Left kidney (tissue), 2 donors: ENCODE data around the gene FAM20C. TPM values are rescaled to one million over a fixed set of nuclear protein-coding genes. Genes with fewer than 3 reads are reported as not detected.
"Not testable (repeated sequence)": the region's sequence is repeated elsewhere in the genome, so short reads cannot be mapped to it uniquely, and the experiment has no call there.

Experiments used
- DNase-seq: peaks from one replicate; pipeline ENCODE4 v3.0.0-alpha.2; 2013
- polyA plus RNA-seq: library from polyadenylated mRNA; unstranded; fragments of 120-200 nt; gene quantifications from one replicate; pipeline ENCODE4 v1.2.1, GENCODE V29; 2013; ENCODE audit not compliant: insufficient read length

FAM20C gene
- polyA plus RNA-seq, 1 donor = 68.5 TPM

GRCh38 chr7:171912-172515, 20.4 kb upstream of the FAM20C start:
- DNase-seq = no peak

DNA sequence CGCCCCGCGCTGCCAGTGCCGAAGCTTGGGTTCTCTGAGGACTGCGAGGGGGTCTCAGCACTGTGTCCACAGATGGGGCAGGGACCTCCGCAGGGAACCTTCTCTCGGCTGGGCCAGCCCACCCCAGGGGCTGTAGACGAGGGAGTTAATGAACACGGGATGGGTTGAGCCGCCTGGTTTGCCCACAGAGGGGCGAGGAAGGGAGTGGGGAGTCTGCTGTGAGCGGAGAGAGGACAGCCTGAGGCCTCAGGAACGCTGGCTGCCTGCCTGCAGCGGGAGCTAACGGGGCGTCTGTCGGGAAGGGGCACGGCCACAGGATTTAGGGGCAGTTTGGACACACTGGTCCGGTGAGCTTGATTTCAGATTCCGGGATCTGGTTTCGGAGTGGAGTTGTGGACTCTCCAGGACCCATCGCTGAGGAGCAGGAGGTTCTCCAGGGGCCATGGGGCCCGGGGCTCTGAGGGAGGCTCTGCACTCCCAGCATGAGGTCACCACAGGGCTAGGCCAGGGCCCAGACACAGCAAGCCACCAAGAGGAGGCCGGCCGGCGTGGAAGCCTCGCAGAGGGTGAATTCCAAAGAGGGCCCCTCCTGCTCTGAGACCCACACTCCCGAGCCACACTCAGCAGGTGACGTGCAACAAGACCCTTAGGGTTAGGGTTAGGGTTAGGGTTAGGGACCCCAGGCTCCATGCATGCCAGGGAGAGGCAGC, 19.0 kb upstream of the FAM20C start:
- DNase-seq = no peak

DNA sequence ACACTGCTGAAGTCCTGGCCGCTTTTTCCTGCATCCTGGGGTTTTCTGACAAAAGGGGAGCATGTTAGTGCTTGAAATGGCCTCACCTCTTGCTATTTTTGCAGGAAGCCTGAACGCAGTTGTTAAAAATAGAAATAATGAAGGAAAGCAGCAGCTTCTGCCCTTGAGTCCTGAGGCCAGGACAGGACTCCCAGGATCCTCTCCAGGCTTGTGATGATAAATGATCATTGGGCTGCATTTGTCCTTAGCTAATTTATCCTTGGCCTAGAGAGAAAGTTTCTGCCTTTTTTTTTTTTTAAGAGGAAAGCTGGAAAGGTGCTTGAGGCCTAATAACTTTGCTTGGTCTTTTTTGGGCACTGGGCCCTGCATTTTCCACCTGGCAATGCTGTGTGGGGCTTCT, 17.7 kb upstream of the FAM20C start:
- DNase-seq = no peak

- DNase-seq = no peak
These were observed 16.4 kb upstream of the FAM20C start for GRCh38 chr7:175955-176354.

- DNase-seq = no peak
These were observed 16.0 kb upstream of the FAM20C start for GRCh38 chr7:176381-176780.

GRCh38 chr7:176786-177459, 15.4 kb upstream of the FAM20C start:
- no peak for DNase-seq

GRCh38 chr7:178444-178843, 13.9 kb upstream of the FAM20C start:
- DNase-seq = no peak

DNA sequence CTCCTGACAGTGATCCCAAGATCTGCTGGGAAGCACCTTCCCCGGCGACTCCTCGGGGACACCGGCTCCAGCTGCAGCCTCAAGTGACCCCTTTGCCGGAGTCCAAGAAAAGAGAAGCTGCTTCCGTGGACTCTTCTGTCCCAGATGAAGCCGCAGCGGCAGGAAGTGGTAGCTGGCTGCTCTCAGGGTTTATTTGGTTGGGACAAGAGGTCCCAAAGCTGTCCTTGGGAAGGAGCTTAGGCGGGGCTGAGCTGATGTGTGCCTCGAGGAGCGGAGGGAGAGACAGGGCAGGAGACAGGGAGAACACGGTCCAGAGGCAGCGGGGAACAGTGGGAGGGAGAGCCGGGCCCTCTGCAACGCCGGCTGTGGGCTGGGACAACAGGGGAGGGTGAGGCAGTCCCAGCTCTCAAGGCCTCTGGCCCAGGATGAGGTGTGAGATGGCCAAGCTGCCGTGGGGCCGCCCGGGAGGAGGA, 13.1 kb upstream of the FAM20C start:
- no peak for DNase-seq

DNA sequence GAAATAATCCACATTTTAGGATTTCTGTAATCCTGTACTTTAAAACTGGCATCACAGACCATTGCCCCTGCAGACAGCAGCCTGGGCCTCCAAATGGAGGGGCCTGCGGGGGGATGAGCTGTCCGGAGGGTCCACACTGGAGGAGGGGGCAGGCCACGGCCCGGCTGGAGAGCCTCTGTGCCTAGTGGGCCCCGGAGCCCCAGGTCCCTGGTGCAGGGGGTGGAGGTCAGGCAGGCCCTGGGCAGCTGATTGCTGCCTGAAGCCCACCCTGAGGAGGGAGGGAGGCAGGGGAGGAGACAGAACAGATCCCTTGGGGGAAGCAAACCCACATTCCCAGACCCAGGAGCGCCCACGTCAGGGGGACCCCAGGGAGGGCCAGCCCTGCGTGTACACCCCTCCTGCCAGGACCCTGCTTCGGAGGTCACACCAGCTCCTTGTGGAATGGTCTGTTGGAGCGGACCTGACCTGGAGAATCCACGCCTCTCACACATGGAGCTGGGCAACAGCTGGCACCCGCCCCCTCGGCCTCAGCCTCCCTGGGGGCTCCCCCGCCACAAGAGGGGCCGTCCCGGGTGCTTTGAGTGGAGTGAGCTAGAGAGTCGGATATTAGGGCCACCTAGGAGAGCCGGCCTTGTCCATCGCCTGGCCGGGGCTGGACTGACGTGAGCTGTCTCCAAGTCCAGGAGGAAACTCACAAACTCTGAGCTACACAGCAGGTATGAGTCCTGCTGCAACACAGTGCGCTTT, 12.2 kb upstream of the FAM20C start:
- no peak for DNase-seq

- no peak for DNase-seq
These were observed 10.6 kb upstream of the FAM20C start for GRCh38 chr7:181738-182137.

DNA sequence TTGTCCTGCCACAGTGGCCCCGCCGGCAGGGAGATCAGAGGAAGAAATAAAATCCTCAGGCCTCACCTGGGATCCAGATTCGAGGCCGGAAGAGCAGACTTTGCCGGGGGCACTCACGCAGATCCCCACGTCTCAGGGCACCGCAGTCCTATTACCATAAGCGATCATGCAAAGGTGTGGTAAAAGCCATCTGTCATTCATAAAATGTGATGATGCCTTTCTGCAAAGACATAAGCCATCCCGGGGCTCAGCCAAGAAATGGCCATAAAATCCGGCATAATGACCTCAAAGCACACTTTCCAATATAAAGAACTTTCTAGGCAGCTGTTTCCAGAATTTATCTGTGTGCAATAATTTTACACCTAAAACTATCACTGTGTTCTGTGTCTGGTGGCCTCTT, 9.9 kb upstream of the FAM20C start:
- DNase-seq = not testable (repeated sequence)

- no peak for DNase-seq
These were observed 8.7 kb upstream of the FAM20C start for GRCh38 chr7:183496-184292.

GRCh38 chr7:184294-185264, 7.8 kb upstream of the FAM20C start:
- DNase-seq = no peak

DNA sequence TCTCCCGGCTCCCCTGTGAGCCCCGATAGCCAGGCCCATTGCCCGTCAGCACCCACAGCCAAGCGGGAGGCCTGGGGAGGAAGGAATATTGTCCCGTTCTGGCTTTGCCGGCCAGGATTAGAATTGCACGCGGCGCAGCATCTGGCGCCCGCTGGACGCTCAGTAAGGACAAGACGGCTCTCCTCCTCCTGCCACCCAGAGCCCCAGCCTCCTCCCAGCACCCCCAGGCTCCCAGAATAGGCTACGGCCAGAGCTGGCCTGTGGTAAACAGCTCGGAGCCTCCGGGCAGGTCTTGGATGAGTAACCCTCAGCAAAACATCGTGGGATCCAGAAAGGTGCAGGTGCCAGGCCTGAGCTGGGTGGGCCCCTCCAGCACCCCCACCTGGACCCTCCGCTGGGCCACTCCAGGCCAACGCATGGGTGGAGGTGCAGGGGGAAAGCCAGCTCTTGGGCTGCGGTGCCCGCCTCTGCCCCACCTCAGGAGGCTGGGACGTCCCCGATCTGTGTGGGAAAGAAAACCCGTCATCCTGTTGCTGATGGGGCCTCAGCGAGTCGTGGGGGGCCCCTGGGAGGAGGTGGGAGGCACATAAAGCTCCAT, 5.8 kb upstream of the FAM20C start:
- no peak for DNase-seq

- no peak for DNase-seq
These were observed 5.0 kb upstream of the FAM20C start for GRCh38 chr7:187227-187927.

DNA sequence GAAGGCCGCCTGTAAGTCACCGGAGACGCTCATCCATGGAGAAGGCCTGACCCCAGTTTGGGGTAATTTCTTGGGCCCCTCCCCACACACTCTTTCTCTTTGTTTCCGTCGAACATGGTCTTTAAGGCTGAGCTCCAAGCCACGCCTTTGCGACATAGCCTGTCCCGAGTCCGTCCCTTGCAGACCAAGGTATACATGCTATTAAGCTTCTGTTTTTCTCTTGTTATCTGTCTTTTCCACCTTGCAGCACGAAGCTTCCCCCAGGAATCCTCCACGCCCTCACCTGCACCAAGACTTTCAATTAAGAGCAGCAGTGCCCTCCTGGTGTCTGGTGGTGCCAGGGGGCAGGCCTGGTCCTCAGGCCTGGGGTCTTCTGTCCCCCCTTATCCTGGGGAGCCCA, 4.2 kb upstream of the FAM20C start:
- no peak for DNase-seq

GRCh38 chr7:188727-189500, 3.5 kb upstream of the FAM20C start:
- no peak for DNase-seq

- no peak for DNase-seq
These were observed 2.7 kb upstream of the FAM20C start for GRCh38 chr7:189719-190118.

DNA sequence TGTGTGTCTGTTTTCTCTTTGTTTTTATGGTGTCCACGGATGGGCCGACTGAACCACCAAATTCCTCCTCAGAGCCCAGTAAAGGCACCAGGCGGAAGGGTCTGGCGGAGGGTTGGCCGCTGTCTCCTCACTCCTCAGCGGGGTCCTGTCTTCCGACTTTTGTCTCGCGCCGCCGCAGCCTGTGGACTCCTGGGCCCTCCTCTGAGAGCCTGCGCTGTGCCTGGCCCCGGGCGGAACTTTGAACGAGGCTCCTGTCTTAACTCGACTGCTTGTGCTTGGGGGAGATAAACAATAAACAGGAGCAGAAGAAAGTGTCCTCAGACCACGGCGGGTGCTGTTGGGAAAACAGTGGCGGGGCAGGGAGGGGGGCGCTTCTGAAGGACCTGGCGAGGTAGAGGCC, 2.2 kb upstream of the FAM20C start:
- no peak for DNase-seq
